PC-9 (cell line): ENCODE data around the gene TMEM52B. TPM values are rescaled to one million over a fixed set of nuclear protein-coding genes. Genes with fewer than 3 reads are reported as not detected.

ENCODE experiments used
- BruUV-seq: library from RNA; stranded (reverse); fragments of 400-500 nt; replicated peaks from 2 replicates; lab custom pipeline; 2021; lab: Mats Ljungman, UMichigan
- CTCF ChIA-PET: fragments of 300-600 bp; sonication (Branson Sonifier 250); formaldehyde crosslinking; loops from one replicate; lab custom pipeline; 2022; ENCODE audit warnings: antibody characterized with exemption; lab: Charles Lee
- POLR2A ChIA-PET: fragments of 300-600 bp; sonication (Branson Sonifier 250); formaldehyde crosslinking; loops from one replicate; lab custom pipeline; 2022; ENCODE audit warnings: antibody characterized with exemption; ENCODE audit not compliant: unreplicated experiment; lab: Charles Lee
- DNase-seq, 2 experiments: peaks; one replicate each; pipeline versions ENCODE4 v3.0.0 to v3.0.0-alpha.2; 2015 to 2022; ENCODE audit warnings: mixed read lengths in 1 of 2
- H2AFZ ChIP-seq: fragments of 200-600 bp; sonication (generic); 2 replicates; pipeline ENCODE4 v1.8.1; 2017; ENCODE audit warnings: antibody characterized with exemption
- H3F3A ChIP-seq: fragments of 200-600 bp; sonication (generic); 2 replicates; pipeline ENCODE4 v1.8.1; 2017; ENCODE audit warnings: antibody characterized with exemption, mild to moderate bottlenecking, low read depth; ENCODE audit not compliant: insufficient read depth
- H3K27ac ChIP-seq: fragments of 200-600 bp; sonication (generic); 2 replicates; pipeline ENCODE4 v1.6.1; 2016; ENCODE audit warnings: mixed run types
- H3K27me3 ChIP-seq: fragments of 200-600 bp; sonication (generic); 2 replicates; pipeline ENCODE4 v1.6.1; 2016; ENCODE audit warnings: low read depth, mixed run types; ENCODE audit not compliant: insufficient read depth
- H3K36me3 ChIP-seq: fragments of 200-600 bp; sonication (generic); 2 replicates; pipeline ENCODE4 v1.6.1; 2016; ENCODE audit warnings: low read depth, mixed run types
- H3K4me1 ChIP-seq: fragments of 200-600 bp; sonication (generic); replicated peaks from 2 replicates; pipeline ENCODE4 v1.6.1; 2016; ENCODE audit warnings: mixed run types; ENCODE audit not compliant: insufficient read depth
- H3K4me2 ChIP-seq: fragments of 200-600 bp; sonication (generic); 2 replicates; pipeline ENCODE4 v1.6.1; 2017; ENCODE audit warnings: mixed run types
- H3K4me3 ChIP-seq: fragments of 200-600 bp; sonication (generic); 2 replicates; pipeline ENCODE4 v1.6.1; 2016; ENCODE audit warnings: mixed run types
- H3K79me2 ChIP-seq: fragments of 200-600 bp; sonication (generic); 2 replicates; pipeline ENCODE4 v1.6.1; 2017; ENCODE audit warnings: low read depth, mixed run types
- H3K9me2 ChIP-seq: fragments of 200-600 bp; sonication (generic); 2 replicates; pipeline ENCODE4 v1.8.1; 2017; ENCODE audit warnings: mild to moderate bottlenecking; ENCODE audit not compliant: insufficient read depth
- H3K9me3 ChIP-seq: fragments of 200-600 bp; sonication (generic); 2 replicates; pipeline ENCODE4 v1.8.1; 2016; ENCODE audit warnings: low read depth; ENCODE audit not compliant: insufficient read depth
- H4K20me1 ChIP-seq: fragments of 200-600 bp; sonication (generic); 2 replicates; pipeline ENCODE4 v1.8.1; 2017; ENCODE audit not compliant: insufficient read depth
- CTCF ChIP-seq: fragments of 200-600 bp; sonication (generic); conservative IDR thresholded peaks from 2 replicates; pipeline ENCODE4 v1.6.1; 2017; ENCODE audit warnings: mixed run types, antibody characterized with exemption, mild to moderate bottlenecking, moderate library complexity
- EZH2 ChIP-seq: fragments of 200-600 bp; sonication (generic); IDR thresholded peaks from 2 replicates; pipeline ENCODE4 v1.8.0; 2017; ENCODE audit warnings: antibody characterized with exemption, low read depth
- intact Hi-C: fragments of 100-400 bp; cut with micrococcal nuclease; formaldehyde crosslinking; loops from one replicate; pipeline ENCODE4 v1.10.0; 2022; ENCODE audit not compliant: unreplicated experiment
- total RNA-seq: library from RNA; stranded (reverse); gene quantifications from 2 replicates; pipeline ENCODE4 v1.2.3, GENCODE V29; 2021

TMEM52B gene
- total RNA-seq, 1 experiment from 2014 or later: 2.6 TPM

- no TSS peak for BruUV-seq
- H3K9me2 ChIP-seq: no peaks in the 10 kb centered on the region
- no peak overlapping the region for H3K4me3 ChIP-seq
- no peaks in the 10 kb centered on the region for H4K20me1 ChIP-seq
- ChIA-PET CTCF (interaction anchor here (0.6 to 2.3 kb wide), 15 partner anchors 10 to 1735 kb away, joined by 3 to 12 read pairs (median 4); partner anchors contain the start of genes CLEC7A and GABARAPL1), POLR2A (interaction anchor here (0.7 kb wide), 1 partner anchor 325 kb away, joined by 4 read pairs; no protein-coding TSS in a partner anchor)
- H3K36me3 ChIP-seq: no peaks in the 10 kb centered on the region
- DNase-seq: peak; percentile 41 to 56
- H3K79me2 ChIP-seq: no peaks in the 10 kb centered on the region
- peak; percentile 82 for TF ChIP-seq CTCF
- TF ChIP-seq EZH2: no peak
- H3K4me2 ChIP-seq: no peak overlapping the region
- no peak overlapping the region for H2AFZ ChIP-seq
- H3K27me3 ChIP-seq: no peaks in the 10 kb centered on the region
- no peaks in the 10 kb centered on the region for H3F3A ChIP-seq
- intact Hi-C loops: loop anchor here (1.0 to 5.0 kb wide), 8 partner anchors 107 to 809 kb away; partner anchors contain the start of gene CLEC12B
- H3K4me1 ChIP-seq: no peaks in the 10 kb centered on the region
- H3K9me3 ChIP-seq: 0 out of 2 replicates have a peak, but pooled peaks cover 5% of the 10 kb centered on the region
- no peak overlapping the region for H3K27ac ChIP-seq
Observed at GRCh38 chr12:10140001-10140400, 38.8 kb upstream of the TMEM52B start.

- ChIA-PET POLR2A (interaction anchor here (0.7 kb wide), 2 partner anchors 71 to 132 kb away, joined by 5 read pairs; no protein-coding TSS in a partner anchor), CTCF (interaction anchor here (0.6 to 0.7 kb wide), 3 partner anchors 44 to 524 kb away, joined by 3 to 4 read pairs (median 4); no protein-coding TSS in a partner anchor)
- Histone ChIP-seq H3K4me3 (no peak overlapping the region), H3K27me3 (no peaks in the 10 kb centered on the region), H3K4me1 (no peaks in the 10 kb centered on the region), H3K79me2 (no peaks in the 10 kb centered on the region), H3K27ac (no peak overlapping the region), H4K20me1 (no peaks in the 10 kb centered on the region), H3K9me2 (no peaks in the 10 kb centered on the region), H3K36me3 (no peaks in the 10 kb centered on the region), H3K4me2 (no peak overlapping the region), H3F3A (no peaks in the 10 kb centered on the region), H2AFZ (no peak overlapping the region), H3K9me3 (0 out of 2 replicates have a peak, but pooled peaks cover 5% of the 10 kb centered on the region)
- no TSS peak for BruUV-seq
- intact Hi-C loops: loop anchor here (5.0 kb wide), 1 partner anchor 201 kb away; no protein-coding TSS in a partner anchor
- TF ChIP-seq CTCF (no peak), EZH2 (no peak)
- no peak for DNase-seq
Observed at GRCh38 chr12:10142976-10143589, 35.7 kb upstream of the TMEM52B start.

GRCh38 chr12:10147714-10148403 lies 31.0 kb upstream of the TMEM52B start:
- intact Hi-C loops: no loop called here
- H3K9me3 ChIP-seq: no peaks in the 10 kb centered on the region
- CTCF ChIA-PET: interaction anchor here (0.7 kb wide), 1 partner anchor 30 kb away, joined by 4 read pairs; no protein-coding TSS in a partner anchor

More at GRCh38 chr12:10147714-10148403, 31.0 kb upstream of the TMEM52B start:
- no peaks in the 10 kb centered on the region for H3F3A ChIP-seq
- H3K27me3 ChIP-seq: no peaks in the 10 kb centered on the region
- no peak overlapping the region for H3K4me2 ChIP-seq
- H3K36me3 ChIP-seq: no peaks in the 10 kb centered on the region
- H3K4me3 ChIP-seq: no peak overlapping the region
- no peak overlapping the region for H2AFZ ChIP-seq
- H3K79me2 ChIP-seq: no peaks in the 10 kb centered on the region
- H4K20me1 ChIP-seq: no peaks in the 10 kb centered on the region
- H3K9me2 ChIP-seq: no peaks in the 10 kb centered on the region
- H3K27ac ChIP-seq: no peak overlapping the region
- POLR2A ChIA-PET: no interaction called here
- TF ChIP-seq EZH2 (no peak), CTCF (no peak)
- no peaks in the 10 kb centered on the region for H3K4me1 ChIP-seq
- no peak for DNase-seq
- BruUV-seq: no TSS peak
